Stimulated activated CD4-positive, alpha-beta T cell treated with anti-CD3 and anti-CD28 coated beads, Interleukin-4, amount 100 ng/mL, for 1 hour (primary cell): ENCODE results near the gene CLEC2L.

Source experiments
- DNase-seq: peaks from one replicate; pipeline ENCODE4 v3.0.0-alpha.2; 2020

Gene CLEC2L

DNA sequence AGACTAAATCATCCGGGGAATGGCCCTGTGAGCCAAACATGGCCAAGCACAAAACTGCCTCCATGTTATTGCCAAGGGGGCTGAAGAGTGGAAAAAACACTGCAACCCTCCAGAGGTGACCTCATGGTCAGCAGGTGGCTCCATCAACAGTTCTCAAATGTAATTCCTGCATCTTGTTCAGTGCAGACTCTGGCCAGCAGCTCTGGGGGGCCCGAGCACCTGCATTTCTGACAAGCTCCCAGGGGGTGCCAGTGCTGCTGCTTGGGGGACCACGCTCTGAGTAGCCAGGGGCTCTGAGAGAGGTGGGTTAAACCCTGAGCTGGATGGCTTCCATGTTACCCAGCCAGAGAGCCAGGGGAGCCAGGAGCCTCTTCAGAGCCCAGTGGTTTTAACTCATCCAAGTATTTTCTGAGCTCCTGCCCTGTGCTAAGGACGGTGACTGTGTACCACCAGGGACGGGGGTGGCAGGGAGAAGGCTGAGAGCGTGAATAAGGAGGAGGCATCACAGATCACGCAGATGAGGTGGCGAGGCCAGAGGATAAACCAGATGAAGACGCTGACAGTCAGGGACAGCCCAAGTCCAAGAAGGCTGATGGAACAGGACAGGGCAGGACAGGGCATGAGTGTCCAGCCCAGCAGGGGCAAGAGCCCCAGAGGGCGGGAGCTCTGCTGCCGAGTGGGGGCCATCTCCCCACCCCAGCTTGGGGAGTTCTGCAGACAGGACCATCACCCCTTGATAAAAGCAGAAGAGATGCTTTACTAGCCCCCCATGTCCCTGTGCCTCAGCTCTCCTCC is 52.9 kb downstream of the CLEC2L start:
- DNase-seq, result no peak

DNA sequence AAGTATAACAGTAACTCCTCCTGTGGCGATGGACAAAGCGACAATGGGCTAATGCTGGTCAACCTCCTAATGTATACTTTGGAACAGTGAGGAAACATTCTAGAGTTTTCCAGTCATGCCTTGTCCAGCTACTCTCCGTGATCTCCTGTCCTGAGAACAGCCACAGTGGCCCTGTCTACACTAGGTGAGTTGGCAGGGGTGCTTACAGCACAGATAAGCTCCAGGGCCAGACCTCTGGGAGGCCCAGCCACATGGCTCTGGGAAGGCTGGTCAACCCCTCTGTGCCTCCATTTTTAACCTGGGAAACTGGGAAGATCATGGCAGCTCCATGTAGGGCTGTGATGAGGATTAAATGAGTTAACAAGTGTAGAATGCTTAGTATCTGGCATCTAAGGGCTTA is 57.0 kb downstream of the CLEC2L start:
- DNase-seq, result no peak

DNA sequence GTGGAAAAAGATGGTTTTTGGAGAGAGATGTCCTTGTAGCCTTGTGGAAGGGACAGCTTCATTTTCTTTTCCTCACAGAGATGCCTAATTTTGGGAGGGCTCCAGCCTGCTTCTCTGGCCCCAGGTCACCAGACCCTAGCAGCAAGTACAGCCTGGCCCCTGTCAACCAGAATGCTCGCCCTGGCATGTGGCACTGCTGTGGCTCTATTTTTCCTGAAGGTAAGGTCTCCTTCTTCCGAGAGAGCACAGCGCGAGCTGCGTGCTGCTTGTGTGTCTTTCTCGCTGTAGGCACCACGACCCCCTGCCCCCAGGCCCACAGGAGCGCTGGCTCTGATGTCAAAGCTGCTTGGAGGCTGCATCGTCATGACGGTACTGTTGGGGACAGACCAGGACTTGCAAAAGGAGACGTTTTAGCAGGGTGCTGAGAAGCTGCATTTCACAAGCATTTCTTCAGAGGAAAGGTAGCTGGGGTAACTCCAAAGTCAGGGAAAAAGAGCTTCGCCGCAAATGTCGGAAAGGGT is 58.7 kb downstream of the CLEC2L start:
- no peak for DNase-seq

DNA sequence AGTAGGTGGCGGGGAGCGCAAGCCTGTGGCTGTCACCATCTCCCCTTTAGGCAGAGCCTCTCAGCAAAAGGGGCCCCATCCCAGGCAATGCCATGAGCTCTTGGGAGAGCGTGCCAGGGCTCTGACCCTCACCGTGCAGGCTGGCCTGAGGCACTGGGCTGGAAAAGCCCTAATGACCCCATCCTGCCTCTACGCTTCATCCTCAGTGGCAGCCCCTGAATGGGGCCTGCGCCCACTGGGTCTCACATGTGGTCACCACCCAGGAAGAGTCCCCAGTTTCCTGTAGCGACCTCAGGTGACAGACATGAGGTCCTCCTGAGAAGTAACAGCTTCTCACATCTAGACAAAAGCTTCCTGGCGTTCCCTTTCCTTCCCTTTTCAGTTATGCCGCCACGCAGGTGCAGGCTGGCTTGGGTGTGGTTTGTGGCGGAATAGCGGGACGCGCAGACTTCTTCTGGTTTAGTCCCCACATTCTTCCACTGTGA is 59.2 kb downstream of the CLEC2L start:
- DNase-seq, result no peak

DNA sequence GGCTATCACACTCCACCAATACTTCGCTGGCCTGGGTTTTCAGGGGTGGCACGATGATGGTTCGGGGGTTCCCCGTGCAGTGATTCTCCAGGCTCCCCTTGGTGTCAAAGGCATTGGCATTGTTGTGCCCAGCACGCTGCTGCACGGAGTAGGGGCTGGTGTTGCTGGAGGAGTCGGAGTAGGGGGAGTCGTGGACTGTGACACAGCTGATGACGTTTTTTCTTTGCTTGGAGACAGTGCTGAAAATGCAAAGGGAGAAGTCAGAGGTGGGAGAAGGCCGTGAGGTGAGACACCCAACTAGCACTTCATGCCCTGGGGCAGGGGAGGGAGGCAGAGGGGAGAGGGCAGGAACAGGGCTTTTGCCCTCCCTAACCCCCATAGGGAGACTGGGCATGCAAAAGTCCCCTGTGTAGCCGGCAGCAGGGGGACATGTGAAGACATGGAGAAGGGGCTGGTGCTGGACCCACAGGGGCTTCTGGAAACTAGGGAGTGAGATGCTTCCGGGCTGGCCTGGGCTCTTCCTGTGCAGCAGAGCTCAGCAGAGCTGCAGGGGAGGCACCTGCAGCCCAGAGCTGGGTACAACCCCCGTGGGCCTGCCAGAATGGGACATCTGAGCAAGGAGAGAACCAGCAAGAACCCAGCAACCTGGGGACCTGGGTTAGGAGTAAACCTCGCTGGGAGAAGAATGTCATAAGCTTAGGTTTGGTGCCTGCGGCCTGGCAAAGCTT is 60.5 kb downstream of the CLEC2L start:
- DNase-seq, result no peak

DNA sequence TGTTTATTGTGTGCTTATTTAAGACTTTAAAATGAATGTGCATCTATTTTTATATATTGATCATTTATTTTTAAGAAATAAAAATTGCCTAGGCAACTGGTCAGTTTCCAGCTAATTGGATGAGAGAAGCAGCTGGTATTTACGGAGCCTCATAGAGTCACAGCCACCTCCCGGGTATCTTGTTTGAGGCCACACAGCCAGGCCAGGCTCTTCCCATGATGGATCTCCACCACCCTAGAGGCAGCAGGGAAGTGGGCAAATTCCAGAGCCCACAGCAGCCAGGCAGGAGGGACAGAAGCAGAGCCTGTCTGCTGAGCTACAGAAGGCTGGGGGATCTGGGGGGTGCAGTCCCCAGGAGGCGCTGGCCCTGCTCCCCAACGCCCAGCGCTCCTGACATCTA is 61.6 kb downstream of the CLEC2L start:
- DNase-seq, result no peak

DNA sequence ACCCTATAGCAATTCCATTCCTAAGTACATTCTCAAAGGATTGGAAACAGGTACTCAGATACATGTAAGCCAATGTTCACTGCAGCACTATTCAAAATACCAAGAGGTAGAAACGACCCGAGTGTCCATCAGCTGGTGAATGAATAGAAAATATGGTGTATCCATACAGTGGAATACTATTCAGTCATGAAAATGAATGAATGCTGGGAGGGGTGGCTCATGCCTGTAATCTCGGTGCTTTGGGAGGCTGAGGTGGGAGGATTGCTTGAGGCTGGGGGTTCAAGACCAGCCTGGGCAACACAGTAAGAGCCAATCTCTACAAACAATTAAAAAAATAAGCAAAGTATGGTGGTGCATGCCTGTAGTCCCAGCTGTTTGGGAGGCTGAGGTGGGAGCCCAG is 62.8 kb downstream of the CLEC2L start:
- no peak for DNase-seq

DNA sequence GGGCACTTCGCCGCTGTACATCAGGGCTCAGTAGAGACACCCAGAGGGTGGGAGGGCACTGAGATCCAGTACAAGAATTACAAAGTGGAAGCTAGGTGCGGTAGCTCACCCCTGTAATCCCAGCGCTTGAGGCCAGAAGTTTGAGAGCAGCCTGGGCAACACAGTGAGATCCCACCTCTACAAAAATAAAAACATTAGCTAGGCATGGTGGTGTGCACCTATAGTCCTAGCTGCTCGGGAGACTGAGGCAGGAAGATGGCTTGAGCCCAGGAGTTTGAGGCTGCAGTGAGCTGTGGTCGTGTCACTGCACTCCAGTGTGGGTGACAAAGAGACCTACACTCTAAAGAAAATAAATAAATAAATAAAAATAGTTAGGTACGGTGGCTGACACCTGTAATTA is 64.0 kb downstream of the CLEC2L start:
- DNase-seq, result no peak

DNA sequence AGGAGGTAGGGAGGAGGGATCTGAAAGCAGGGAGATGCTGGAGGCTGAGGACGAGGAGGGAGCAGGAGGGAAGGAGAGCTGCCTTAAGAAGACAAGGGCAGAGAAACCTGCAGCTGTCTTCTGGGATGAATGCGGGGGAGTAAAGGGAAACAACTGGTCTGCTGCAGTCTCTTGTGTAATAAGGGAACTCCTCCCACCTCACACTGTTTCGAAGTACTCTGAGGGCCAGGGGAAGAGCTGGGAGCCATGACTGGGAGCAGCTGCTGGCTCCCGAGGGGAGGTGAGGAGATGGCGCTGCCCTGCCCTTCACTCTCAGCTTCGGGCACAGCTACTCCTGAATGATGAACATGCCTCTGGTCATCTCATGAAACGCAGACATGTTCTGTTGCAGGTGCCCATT is 65.1 kb downstream of the CLEC2L start:
- DNase-seq, result no peak

DNA sequence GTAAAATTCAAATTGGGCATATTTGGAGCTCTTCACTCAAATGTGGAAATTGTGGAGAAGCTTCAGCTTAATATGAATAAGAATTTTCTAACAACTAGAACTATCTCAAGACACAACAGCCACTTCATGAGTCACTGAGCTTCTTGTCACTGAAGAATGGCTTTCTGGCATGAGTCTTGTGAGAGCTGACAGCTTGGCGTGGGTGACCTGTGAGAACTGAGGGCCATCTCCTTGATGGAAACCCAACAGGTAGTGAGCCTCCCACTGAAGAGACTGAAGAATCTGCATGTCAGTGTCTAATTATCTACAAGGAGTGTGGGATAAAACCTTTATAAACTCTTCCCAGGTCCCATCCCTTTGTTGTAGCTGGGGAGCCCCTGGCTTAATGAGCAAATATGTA is 66.0 kb downstream of the CLEC2L start:
- no peak for DNase-seq

DNA sequence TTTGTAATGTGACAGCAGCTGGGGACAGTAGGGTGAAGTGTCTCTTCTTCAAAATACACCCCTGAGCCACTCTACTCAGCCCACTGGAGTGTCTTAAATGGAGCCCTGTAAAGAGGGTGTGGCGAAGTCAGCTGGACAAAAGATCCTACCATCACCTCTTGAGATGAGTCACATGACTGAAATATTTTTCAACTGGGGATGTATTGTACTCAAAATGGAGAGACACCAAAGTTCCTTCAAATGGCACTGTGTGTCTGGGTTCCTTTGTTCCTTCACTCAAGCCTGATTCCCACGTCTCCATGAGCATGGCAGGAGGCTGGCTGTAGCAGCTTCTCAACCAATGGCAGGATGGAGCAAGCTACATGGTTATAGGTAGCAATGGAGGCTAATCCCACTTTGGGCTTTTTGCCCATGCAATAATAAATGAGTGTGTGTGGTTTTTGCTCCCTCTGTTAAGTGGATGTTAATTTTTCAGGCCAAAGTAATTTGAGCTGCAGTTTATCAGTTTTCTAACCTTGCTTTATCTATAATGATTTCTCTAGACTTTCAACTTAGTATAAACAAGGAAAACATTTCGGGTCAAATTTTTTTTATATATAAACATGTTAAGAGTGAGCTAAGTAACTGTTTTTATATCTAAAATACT is 68.2 kb downstream of the CLEC2L start:
- no peak for DNase-seq

DNA sequence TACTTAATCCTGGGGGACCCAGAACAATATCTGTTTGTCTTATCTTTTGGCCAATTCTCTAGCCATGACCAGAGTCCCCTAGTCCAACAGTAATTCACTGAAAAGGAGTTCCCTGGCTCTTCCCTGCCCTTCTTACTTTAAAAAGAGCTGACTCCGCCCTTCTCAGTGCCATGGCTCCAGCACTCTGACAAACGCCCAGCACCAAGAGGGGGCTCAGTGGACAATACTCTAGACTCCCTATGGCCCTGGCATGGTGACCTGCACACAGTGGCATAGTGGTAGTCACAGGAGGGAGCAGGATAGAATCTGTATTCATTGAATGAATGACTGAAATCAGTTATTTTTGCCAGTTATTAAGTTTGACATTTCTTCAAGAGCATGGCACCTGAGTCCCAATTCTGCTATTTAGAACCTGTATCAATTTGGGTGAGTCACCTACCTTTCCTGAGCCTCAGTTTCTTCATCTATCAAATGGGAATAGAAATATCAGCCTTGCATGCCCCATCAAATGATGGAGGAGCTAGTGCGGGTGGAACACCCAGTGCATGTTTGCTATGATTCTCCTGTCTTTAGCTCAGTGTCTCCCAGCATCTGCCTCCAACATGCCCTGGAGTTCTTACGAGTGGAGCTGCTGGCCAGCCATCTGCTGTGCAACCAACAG is 69.4 kb downstream of the CLEC2L start:
- no peak for DNase-seq

DNA sequence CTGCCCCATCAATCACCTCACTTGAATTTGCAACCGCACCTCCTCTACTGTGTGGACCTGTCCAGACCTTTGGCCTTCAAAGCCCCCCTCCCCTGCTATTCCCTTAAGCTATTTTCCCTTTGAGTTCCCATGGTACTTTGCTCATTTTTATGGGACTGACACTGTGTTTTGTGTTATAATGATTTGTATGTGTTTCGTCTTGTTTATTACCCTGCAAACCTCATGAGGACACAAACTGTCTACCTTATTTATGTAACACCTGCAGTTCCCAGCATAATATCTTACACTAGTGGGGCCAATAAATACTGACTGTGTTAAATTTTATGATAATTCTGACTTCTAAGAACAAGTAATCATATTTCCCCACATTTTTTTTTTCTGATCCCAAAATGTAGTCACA is 70.6 kb downstream of the CLEC2L start:
- DNase-seq, result no peak
